DND-41 (cell line): ENCODE measurements around the gene UNC13C.

Experiments
- ATAC-seq: fragments of 200-7000 bp; cut with Tn5 transposase; 3 replicates; pipeline ENCODE4 v1.9.1; 2021; ENCODE audit warnings: low read depth; ENCODE audit not compliant: insufficient read depth
- DNase-seq: peaks from one replicate; pipeline ENCODE4 v3.0.0-alpha.2; 2020
- H2AFZ ChIP-seq: 2 replicates; pipeline ENCODE4 v1.6.0; 2012; ENCODE audit warnings: low read depth, low read length
- H3K27ac ChIP-seq: 2 replicates; pipeline ENCODE4 v1.5.1; 2012; ENCODE audit warnings: low read length, inconsistent platforms
- H3K27me3 ChIP-seq: fragments of 200-600 bp; sonication (generic); 2 replicates; pipeline ENCODE4 v1.6.0; 2012; ENCODE audit warnings: low read length, mild to moderate bottlenecking, inconsistent platforms; ENCODE audit not compliant: insufficient read depth, poor library complexity
- H3K36me3 ChIP-seq: 2 replicates; pipeline ENCODE4 v1.5.1; 2012; ENCODE audit warnings: low read length, inconsistent platforms; ENCODE audit not compliant: insufficient read depth
- H3K4me1 ChIP-seq: 2 replicates; pipeline ENCODE4 v1.5.1; 2012; ENCODE audit warnings: mild to moderate bottlenecking, low read length; ENCODE audit not compliant: insufficient read depth
- H3K4me2 ChIP-seq: 2 replicates; pipeline ENCODE4 v1.6.0; 2012; ENCODE audit warnings: mild to moderate bottlenecking, moderate library complexity, low read length, inconsistent platforms; ENCODE audit not compliant: insufficient read depth
- H3K4me3 ChIP-seq, 2 experiments: fragments of 200-600 bp in 1 of 2; shearing (Covaris generic) in 1 of 2; 2 replicates each; pipeline ENCODE4 v1.5.1; 2012 to 2016; ENCODE audit warnings: inconsistent platforms in 2 of 2, low read length in 2 of 2, mild to moderate bottlenecking in 2 of 2, low read depth in 1 of 2, moderate library complexity in 1 of 2
- H3K79me2 ChIP-seq: 2 replicates; pipeline ENCODE4 v1.6.0; 2012; ENCODE audit warnings: low read length, inconsistent platforms; ENCODE audit not compliant: insufficient read depth
- H3K9ac ChIP-seq: 2 replicates; pipeline ENCODE4 v1.6.0; 2012; ENCODE audit warnings: low read depth, mild to moderate bottlenecking, inconsistent platforms, low read length, moderate library complexity
- H3K9me3 ChIP-seq: 2 replicates; pipeline ENCODE4 v1.5.1; 2012; ENCODE audit warnings: low read length, moderate library complexity, mild to moderate bottlenecking, inconsistent platforms; ENCODE audit not compliant: insufficient read depth, severe bottlenecking
- H4K20me1 ChIP-seq: 2 replicates; pipeline ENCODE4 v1.6.0; 2012; ENCODE audit warnings: low read length; ENCODE audit not compliant: insufficient read depth
- CTCF ChIP-seq: IDR thresholded peaks from 2 replicates; pipeline ENCODE4 v1.5.1; 2012; ENCODE audit warnings: borderline replicate concordance, low read length, moderate library complexity, mild to moderate bottlenecking; ENCODE audit not compliant: poor library complexity, severe bottlenecking; ENCODE audit errors: extremely low read depth
- EZH2 ChIP-seq: IDR thresholded peaks from 3 replicates; pipeline ENCODE4 v1.6.1; 2012; ENCODE audit warnings: borderline replicate concordance, low read depth, mild to moderate bottlenecking, moderate library complexity, low read length, inconsistent platforms; ENCODE audit not compliant: severe bottlenecking

UNC13C gene

GRCh38 chr15:54520616-54521015 lies 542.4 kb downstream of the UNC13C start:
- no peaks in the 10 kb centered on the region for H3K36me3 ChIP-seq
- no peaks in the 10 kb centered on the region for H3K79me2 ChIP-seq
- no peak overlapping the region for H3K4me2 ChIP-seq
- no peaks in the 10 kb centered on the region for H3K4me1 ChIP-seq
- no peak for TF ChIP-seq CTCF
- TF ChIP-seq EZH2, result no peak
- no peak overlapping the region for H3K9ac ChIP-seq
- no peaks in the 10 kb centered on the region for H4K20me1 ChIP-seq
- DNase-seq (no peak), ATAC-seq (no peak)
- H2AFZ ChIP-seq, result no peak overlapping the region
- H3K9me3 ChIP-seq, result no peaks in the 10 kb centered on the region
- H3K27ac ChIP-seq, result no peak overlapping the region
- no peak overlapping the region for H3K4me3 ChIP-seq
- H3K27me3 ChIP-seq, result no peaks in the 10 kb centered on the region

GRCh38 chr15:54521206-54521605 lies 543.0 kb downstream of the UNC13C start:
- no peak overlapping the region for H3K27ac ChIP-seq
- H3K4me3 ChIP-seq, result no peak overlapping the region
- H3K79me2 ChIP-seq, result no peaks in the 10 kb centered on the region
- no peak overlapping the region for H3K4me2 ChIP-seq
- no peaks in the 10 kb centered on the region for H3K27me3 ChIP-seq
- TF ChIP-seq CTCF, result no peak
- no peak for TF ChIP-seq EZH2
- no peaks in the 10 kb centered on the region for H4K20me1 ChIP-seq
- no peak overlapping the region for H2AFZ ChIP-seq
- DNase-seq, result no peak
- ATAC-seq, result no peak
- no peaks in the 10 kb centered on the region for H3K4me1 ChIP-seq
- H3K36me3 ChIP-seq, result no peaks in the 10 kb centered on the region
- no peak overlapping the region for H3K9ac ChIP-seq
- no peaks in the 10 kb centered on the region for H3K9me3 ChIP-seq

DNA sequence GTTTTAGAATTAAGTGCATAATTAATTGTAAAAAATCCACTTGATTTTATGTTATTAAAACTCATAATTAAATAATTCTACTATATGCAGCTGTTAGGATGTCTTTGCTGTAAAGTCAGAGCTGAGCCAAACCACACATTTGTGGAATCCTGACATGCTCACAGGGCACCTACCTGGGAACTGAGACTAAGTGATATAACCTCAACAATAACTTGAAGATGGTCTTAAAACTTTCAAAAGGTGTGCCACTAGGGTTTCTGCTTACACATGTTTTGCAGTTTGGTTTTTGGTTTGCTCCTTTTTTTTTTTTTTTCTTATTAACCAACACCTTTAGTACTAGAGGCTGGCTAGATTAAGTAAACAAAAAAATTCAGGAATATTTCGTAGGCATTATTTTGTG lies 549.8 kb downstream of the UNC13C start:
- Histone ChIP-seq H4K20me1 (no peaks in the 10 kb centered on the region), H2AFZ (no peak overlapping the region), H3K4me3 (no peak overlapping the region), H3K36me3 (no peaks in the 10 kb centered on the region), H3K27me3 (no peaks in the 10 kb centered on the region), H3K4me2 (no peak overlapping the region), H3K79me2 (no peaks in the 10 kb centered on the region), H3K4me1 (no peaks in the 10 kb centered on the region), H3K27ac (no peak overlapping the region), H3K9ac (no peak overlapping the region), H3K9me3 (no peaks in the 10 kb centered on the region)
- ATAC-seq, result no peak
- DNase-seq, result no peak
- no peak for TF ChIP-seq CTCF
- no peak for TF ChIP-seq EZH2

DNA sequence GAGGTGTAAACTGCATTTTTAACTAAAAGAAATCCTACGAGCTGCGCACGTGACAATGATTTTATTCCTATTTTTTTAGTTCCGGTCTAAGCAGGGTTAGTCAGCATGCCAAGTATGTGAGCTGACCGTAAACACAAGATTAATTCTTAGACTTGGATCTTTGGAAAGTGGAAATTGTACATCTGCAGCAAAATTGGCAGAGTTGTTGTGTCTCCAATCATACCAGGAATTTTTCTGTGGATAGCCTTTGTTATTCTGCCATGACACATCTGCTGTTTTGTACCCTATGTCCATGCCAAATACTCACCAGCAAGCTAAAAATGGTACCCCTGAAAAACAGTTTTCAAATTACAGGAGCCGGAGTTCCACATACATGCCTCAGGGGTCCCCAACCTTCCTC lies 562.5 kb downstream of the UNC13C start:
- H4K20me1 ChIP-seq, result no peaks in the 10 kb centered on the region
- ATAC-seq (no peak), DNase-seq (no peak)
- no peak overlapping the region for H3K9ac ChIP-seq
- H3K9me3 ChIP-seq, result no peaks in the 10 kb centered on the region
- H3K27ac ChIP-seq, result no peak overlapping the region
- H3K4me1 ChIP-seq, result no peaks in the 10 kb centered on the region
- H2AFZ ChIP-seq, result no peak overlapping the region
- H3K4me3 ChIP-seq, result no peak overlapping the region
- no peaks in the 10 kb centered on the region for H3K79me2 ChIP-seq
- no peaks in the 10 kb centered on the region for H3K27me3 ChIP-seq
- no peak overlapping the region for H3K4me2 ChIP-seq
- H3K36me3 ChIP-seq, result no peaks in the 10 kb centered on the region
- TF ChIP-seq CTCF (no peak), EZH2 (no peak)
